ENCODE measurements around the gene DCDC2. TPM values are rescaled to one million over a fixed set of nuclear protein-coding genes. Genes with fewer than 3 reads are reported as not detected.

Gene DCDC2
- total RNA-seq, 1 donor from 2014 or later = 0.30 TPM

DNA sequence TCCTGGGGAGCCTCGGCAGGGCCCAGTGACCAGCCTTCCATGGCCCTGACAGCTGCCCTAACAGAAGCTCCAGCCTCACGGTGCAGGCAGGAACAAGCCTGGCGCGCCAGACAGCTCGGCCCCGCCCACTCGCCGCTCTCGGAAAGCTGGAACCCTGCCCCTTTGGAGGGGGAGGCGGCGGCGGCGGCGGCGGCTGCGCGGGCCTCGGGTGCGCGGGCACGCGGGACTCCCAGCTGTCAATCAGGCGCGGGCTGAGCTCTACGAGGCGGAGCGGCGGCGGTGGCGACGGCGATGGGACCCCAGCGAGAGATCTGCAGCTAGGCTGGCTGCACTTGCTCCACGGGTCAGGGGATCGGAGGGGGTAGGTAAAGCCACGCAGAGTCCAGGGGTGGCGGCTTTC, 231.9 kb downstream of the DCDC2 start, which contains the start of gene NRSN1:
Gene NRSN1 (plus strand): TSS at position 236 of the 400 bp plus-strand sequence. CDS start 8,113 bp downstream, outside the sequence.
- H3K36me3 Mint-ChIP-seq (ENCODE audit: low read depth) = no peaks in the 10 kb centered on the region
- H3K9me3 Mint-ChIP-seq (ENCODE audit: low read depth) = peaks cover 2% of the 10 kb centered on the region
- TF ChIP-seq, protein P1, sequence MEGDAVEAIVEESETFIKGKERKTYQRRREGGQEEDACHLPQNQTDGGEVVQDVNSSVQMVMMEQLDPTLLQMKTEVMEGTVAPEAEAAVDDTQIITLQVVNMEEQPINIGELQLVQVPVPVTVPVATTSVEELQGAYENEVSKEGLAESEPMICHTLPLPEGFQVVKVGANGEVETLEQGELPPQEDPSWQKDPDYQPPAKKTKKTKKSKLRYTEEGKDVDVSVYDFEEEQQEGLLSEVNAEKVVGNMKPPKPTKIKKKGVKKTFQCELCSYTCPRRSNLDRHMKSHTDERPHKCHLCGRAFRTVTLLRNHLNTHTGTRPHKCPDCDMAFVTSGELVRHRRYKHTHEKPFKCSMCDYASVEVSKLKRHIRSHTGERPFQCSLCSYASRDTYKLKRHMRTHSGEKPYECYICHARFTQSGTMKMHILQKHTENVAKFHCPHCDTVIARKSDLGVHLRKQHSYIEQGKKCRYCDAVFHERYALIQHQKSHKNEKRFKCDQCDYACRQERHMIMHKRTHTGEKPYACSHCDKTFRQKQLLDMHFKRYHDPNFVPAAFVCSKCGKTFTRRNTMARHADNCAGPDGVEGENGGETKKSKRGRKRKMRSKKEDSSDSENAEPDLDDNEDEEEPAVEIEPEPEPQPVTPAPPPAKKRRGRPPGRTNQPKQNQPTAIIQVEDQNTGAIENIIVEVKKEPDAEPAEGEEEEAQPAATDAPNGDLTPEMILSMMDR (IDR thresholded peaks at IDR 0.05) = no peak
- H3K27me3 Mint-ChIP-seq (ENCODE audit: low read depth) = peaks cover 24% of the 10 kb centered on the region
- no peak for DNase-seq (ENCODE audit: low spot score)
- peak within 1 kb of the TSS; percentile 63 for H3K4me3 Mint-ChIP-seq (ENCODE audit: unreplicated experiment)
- H3K4me1 Mint-ChIP-seq (ENCODE audit: low read depth) = peaks cover 9% of the 10 kb centered on the region
- H3K27ac Mint-ChIP-seq (ENCODE audit: unreplicated experiment) = no peak within 1 kb of the TSS

DNA sequence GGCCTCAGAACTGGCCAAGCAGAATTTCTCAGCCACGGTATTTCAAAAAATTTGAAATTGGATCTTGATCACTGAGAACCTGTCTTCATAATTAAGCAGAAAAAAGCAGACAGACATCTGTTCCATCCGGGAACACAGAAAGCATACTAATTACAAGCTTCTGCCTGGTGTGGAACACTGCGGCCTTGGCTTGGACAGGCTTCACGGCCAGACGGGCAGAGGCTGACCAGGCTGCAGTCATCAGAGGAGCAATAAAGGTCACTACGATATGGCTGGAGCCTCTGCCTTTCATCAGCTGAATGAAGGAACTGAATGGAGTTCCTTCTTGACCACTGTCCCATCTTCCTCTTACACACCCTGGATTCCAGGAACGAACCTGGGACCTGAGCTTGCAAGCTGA, 235.7 kb downstream of the DCDC2 start:
- TF ChIP-seq, protein P1 (IDR thresholded peaks at IDR 0.05) = no peak
- H3K36me3 Mint-ChIP-seq (ENCODE audit: low read depth) = no peaks in the 10 kb centered on the region
- no peak for DNase-seq (ENCODE audit: low spot score)
- H3K9me3 Mint-ChIP-seq (ENCODE audit: low read depth) = peaks cover 2% of the 10 kb centered on the region
- no peak overlapping the region for H3K4me3 Mint-ChIP-seq (ENCODE audit: unreplicated experiment)
- peaks cover 18% of the 10 kb centered on the region for H3K27me3 Mint-ChIP-seq (ENCODE audit: low read depth)
- peaks cover 9% of the 10 kb centered on the region for H3K4me1 Mint-ChIP-seq (ENCODE audit: low read depth)
- H3K27ac Mint-ChIP-seq (ENCODE audit: unreplicated experiment) = no peak overlapping the region

Other genes starting within 250 kb of the DCDC2 start
- not detected in 3 replicates for gene NRSN1, start 231.8 kb downstream of the DCDC2 start, total RNA-seq
- 16.0 to 18.0 TPM (median 16.5 TPM) in 3 replicates for gene MRS2, start 44.9 kb upstream of the DCDC2 start, total RNA-seq
- 4.2 to 4.4 TPM (median 4.2 TPM) in 3 replicates for gene GPLD1, start 131.5 kb upstream of the DCDC2 start, total RNA-seq
- 7.2 to 7.4 TPM (median 7.4 TPM) in 3 replicates for gene ALDH5A1, start 136.9 kb upstream of the DCDC2 start, total RNA-seq

All from chondrocyte (in vitro differentiated cells).